ENCODE results near the gene RIPPLY1. TPM values are rescaled to one million over a fixed set of nuclear protein-coding genes. Genes with fewer than 3 reads are reported as not detected.

RIPPLY1 gene
- total and polyA plus RNA-seq, 9 of the 15 experiments (the other 6 are each of a cell fraction or from before 2014, with no cell fraction given) = not detected

- Histone ChIP-seq H3K4me2 (ENCODE audit: insufficient read depth, low read length) (no peak overlapping the region), H3K27ac (ENCODE audit: extremely low read depth, low read depth, low read length) (no peak overlapping the region), H3K79me2 (ENCODE audit: control insufficient read depth, insufficient read depth, low read length) (no peaks in the 10 kb centered on the region), H3K4me1 (replicated peaks in 1 of 2; ENCODE audit: control insufficient read depth in 2 of 2, insufficient read depth in 2 of 2, low read length in 2 of 2) (no peaks in the 10 kb centered on the region), H2AFZ (ENCODE audit: low read depth, low read length) (no peak overlapping the region), H3K4me3 (no peak overlapping the region), H4K20me1 (replicated peaks; ENCODE audit: control insufficient read depth, insufficient read depth, low read length) (no peaks in the 10 kb centered on the region), H3K9ac (ENCODE audit: insufficient read depth in 1 of 2, low read depth in 2 of 2, low read length in 2 of 2) (no peak overlapping the region), H3K9me1 (ENCODE audit: control insufficient read depth, insufficient read depth, low read length) (no peaks in the 10 kb centered on the region), H3K27me3 (ENCODE audit: control insufficient read depth in 2 of 2, insufficient read depth in 2 of 2, low read length in 2 of 2) (no peaks in the 10 kb centered on the region; a peak in 2 of 5 replicates), H3K36me3 (ENCODE audit: control insufficient read depth, insufficient read depth, low read length) (no peaks in the 10 kb centered on the region), H3K9me3 (replicated peaks; ENCODE audit: control insufficient read depth, insufficient read depth, low read depth, low read length) (no peaks in the 10 kb centered on the region)
- in situ Hi-C loops (cut with MboI) = no loop called here
- no peak for TF ChIP-seq ZEB2 (IDR thresholded peaks at IDR 0.05)
- no peak for DNase-seq (ENCODE audit: extremely low read depth in 1 of 4, low spot score in 3 of 4)
- no TSS peak for BruUV-seq (replicated peaks)
- POLR2A ChIA-PET = no interaction called here
- CTCF ChIA-PET (ENCODE audit: low intra/inter-chr PET ratio) = no interaction called here
- intact Hi-C loops (cut with micrococcal nuclease) = no loop called here
- FAIRE-seq = no peak
- ATAC-seq = no peak
- WGBS (ENCODE audit: insufficient coverage, low coverage, missing lambda C conversion rate) = 0% methylated on average over 4 of the region's 6 CpGs
These were observed 3.2 kb upstream of the RIPPLY1 start for GRCh38 chrX:106906361-106906760.

DNA sequence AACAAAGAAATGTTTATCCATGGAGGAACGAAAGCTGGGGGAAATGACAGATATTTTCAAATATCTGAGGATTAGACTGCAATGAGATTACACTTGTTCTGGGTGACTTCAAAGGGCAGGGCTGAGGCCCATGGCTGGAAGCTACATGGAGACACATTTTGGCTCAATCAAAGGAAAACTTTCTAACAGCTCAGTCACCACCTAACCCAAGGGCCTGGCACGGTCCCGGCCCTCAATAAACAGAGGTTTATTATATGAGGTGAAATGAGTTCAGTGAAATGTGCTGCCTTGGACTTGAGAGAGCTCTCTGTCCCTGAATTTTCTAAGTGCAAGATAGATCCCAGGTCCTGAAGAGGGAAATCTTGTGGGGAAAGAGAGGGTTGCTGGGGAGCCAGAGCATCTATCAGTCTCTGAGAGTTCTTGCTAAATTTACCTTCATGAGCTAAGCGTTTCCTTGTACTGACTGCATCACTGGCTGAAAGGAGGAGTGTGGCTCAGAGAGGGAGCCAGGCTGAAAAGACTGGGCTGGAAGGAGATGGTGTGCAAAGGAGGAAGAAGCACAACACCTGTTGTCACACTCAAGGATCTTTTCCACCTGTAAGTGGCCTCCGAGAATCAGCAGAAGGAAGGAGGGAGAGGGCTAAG is 2.0 kb upstream of the RIPPLY1 start:
- FAIRE-seq (no peak), DNase-seq (ENCODE audit: extremely low read depth in 1 of 4, low spot score in 3 of 4) (no peak), ATAC-seq (no peak)
- Histone ChIP-seq H3K79me2 (ENCODE audit: control insufficient read depth, insufficient read depth, low read length) (no peaks in the 10 kb centered on the region), H3K27me3 (ENCODE audit: control insufficient read depth in 2 of 2, insufficient read depth in 2 of 2, low read length in 2 of 2) (no peaks in the 10 kb centered on the region; a peak in 1 of 5 replicates), H3K9me3 (replicated peaks; ENCODE audit: control insufficient read depth, insufficient read depth, low read depth, low read length) (no peaks in the 10 kb centered on the region), H3K9ac (ENCODE audit: insufficient read depth in 1 of 2, low read depth in 2 of 2, low read length in 2 of 2) (no peak overlapping the region), H3K27ac (ENCODE audit: extremely low read depth, low read depth, low read length) (no peak overlapping the region), H3K4me1 (replicated peaks in 1 of 2; ENCODE audit: control insufficient read depth in 2 of 2, insufficient read depth in 2 of 2, low read length in 2 of 2) (no peaks in the 10 kb centered on the region), H3K4me2 (ENCODE audit: insufficient read depth, low read length) (no peak overlapping the region), H3K36me3 (ENCODE audit: control insufficient read depth, insufficient read depth, low read length) (no peaks in the 10 kb centered on the region), H4K20me1 (replicated peaks; ENCODE audit: control insufficient read depth, insufficient read depth, low read length) (no peaks in the 10 kb centered on the region), H3K4me3 (no peak overlapping the region), H2AFZ (ENCODE audit: low read depth, low read length) (no peak overlapping the region), H3K9me1 (ENCODE audit: control insufficient read depth, insufficient read depth, low read length) (no peaks in the 10 kb centered on the region)
- POLR2A ChIA-PET = interaction anchor here (0.6 kb wide), 1 partner anchor 13 kb away, joined by 3 read pairs; no protein-coding TSS in a partner anchor
- CTCF ChIA-PET (ENCODE audit: low intra/inter-chr PET ratio) = no interaction called here
- WGBS (ENCODE audit: insufficient coverage, low coverage, missing lambda C conversion rate) = 4% methylated on average over 5 of the region's 5 CpGs
- intact Hi-C loops (cut with micrococcal nuclease) (no loop called here), in situ Hi-C loops (cut with MboI) (no loop called here)
- BruUV-seq (replicated peaks) = no TSS peak
- TF ChIP-seq RUNX1 (IDR thresholded peaks at IDR 0.05; ENCODE audit: low read depth) (no peak), RFX7 (CRISPR knock-in tag; IDR thresholded peaks at IDR 0.05) (no peak), SP2 (IDR thresholded peaks at IDR 0.05; ENCODE audit: extremely low read depth, low read depth, low read length, poor library complexity, severe bottlenecking) (no peak), RFX1 (IDR thresholded peaks at IDR 0.05) (no peak)
